Measurements from ENCODE around the gene CHST8.

Gene CHST8

DNA sequence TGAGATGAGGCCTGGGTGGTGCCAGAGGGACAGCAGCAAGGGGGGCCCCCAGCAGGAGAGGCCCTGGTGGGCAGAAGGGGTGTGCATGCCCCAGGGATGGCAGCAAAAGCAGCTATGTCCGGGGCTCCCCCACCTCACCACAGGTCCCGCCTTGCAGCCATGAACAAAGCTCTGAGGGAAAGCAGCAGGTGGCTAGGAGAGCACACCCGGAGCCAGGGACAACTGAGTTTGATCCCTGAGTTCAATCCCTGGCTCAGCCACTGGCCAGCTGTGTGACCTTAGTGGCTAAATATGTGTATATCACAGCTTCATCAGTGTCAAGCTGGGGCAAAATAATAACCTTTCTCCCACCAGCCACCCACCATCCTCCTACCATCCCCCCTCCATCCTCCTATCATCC lies 127.3 kb downstream of the CHST8 start:
- no peak for DNase-seq

DNA sequence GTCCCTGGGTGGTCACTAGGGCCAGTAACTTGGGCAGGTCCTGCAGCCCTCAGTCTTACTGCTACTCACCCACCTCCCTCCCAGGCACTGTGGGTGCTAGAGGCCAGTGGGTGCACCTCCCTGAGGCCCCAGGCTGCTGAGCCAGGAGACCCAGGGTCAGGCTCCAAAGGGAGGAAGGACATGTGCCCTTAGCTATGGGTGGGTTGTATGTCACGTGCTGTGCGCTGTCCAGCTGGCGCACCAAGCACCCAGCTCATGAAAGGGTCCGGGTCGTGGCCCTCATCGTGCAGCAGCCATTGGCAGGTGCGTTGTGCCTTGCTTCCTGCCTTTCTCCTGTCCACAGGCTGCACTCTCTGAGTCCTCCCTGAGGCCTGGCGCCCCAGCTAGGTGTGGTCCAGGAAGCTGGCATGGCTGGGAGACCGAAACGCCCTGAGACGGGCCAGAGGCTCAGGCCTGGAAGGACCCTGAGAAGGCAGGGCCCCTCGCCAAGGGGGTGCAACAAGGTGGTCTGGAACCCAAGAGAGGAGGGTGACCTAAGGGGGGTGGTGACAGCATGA lies 127.9 kb downstream of the CHST8 start:
- DNase-seq, result no peak

DNA sequence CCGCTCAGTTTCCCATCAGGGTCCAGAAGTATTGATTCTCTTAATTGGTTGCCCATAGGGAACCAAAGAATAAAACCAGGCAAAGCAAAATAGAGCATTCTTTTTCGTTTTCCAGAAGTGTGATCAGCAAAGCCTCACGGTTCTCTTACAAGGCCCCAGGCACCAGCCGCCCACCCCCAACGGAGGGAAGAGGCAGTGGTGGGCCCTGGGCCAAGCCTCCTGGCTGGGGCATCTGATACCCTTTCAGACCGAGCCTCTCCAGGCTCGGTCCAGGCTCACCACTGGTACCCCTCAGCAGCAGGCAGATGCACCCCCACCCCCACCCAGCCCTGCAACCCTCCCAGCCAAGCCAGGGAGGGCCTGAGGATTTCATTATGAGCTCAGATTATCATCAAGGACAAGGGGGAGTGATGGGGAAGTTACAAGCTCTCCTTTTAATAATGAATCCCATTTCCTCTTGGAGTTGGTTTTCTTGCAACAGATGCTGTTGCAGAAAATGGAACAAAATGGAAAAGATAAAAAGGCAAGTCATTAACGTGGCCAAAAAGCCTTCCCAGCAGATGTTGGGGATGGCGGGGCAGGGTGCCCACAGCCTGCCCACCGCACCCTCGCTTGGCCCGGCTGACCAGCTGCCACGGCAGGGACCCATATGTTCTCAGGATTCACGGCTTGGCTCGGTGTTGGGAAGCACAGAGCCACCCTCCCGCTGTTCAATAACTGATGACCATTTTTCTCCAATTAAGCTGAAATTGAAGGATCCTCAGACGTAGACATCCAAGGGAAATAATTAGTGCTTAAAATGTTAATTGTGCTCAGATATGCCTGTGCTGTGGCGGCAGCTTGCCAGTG lies 129.1 kb downstream of the CHST8 start:
- no peak for DNase-seq

DNA sequence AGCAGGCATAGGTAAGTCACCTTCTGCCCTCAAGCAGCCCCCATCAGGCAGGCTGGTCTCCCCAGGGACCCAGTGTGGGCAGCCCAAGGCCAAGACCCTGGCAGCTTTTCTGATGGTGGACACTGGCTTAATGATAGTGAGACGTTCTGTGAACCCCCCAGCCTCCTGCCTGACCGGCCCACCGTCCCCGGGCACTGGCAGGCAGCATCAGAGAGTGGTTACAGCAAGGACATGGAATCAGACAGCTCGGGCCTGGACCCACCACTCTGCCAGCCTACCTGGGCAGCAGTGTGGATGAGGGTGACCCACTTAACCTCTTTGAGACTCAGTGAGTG lies 129.7 kb downstream of the CHST8 start:
- DNase-seq, result no peak

DNA sequence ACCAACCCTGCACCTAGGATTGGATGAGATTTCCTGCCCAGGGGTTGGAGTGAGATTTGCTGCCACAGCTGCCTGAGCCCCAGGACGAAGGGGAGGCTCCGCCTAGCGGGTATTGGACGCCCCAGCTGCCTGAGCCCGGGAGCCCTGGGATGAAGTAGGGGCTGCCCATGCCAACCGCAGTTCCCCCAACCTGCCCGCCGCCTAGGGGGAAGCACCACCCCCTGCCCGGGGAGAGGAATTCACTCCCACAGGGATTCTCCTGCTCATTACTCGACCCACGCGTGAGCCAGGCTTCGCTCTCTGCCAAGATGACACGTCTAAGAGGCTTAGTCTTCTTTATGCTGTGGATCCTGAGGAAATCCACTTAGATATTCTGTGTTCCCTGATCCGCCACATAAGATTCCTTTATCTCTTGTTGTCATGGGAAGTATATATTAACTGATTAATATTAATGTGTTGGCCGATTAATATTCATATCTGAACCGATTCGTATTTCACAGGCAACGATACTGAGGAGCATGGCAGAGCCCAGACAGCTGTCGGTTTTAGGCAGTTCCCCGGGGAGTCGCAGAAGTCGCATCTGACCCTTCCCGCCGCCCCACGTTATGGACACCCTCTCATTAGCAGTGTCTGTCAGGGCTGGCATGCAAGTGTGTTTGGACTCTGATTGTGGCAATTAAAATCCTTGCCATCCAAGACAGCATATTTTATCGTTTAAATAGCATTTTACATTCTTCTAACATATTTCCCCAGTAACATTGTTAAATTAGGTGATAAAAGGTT lies 130.5 kb downstream of the CHST8 start:
- DNase-seq, result no peak

DNA sequence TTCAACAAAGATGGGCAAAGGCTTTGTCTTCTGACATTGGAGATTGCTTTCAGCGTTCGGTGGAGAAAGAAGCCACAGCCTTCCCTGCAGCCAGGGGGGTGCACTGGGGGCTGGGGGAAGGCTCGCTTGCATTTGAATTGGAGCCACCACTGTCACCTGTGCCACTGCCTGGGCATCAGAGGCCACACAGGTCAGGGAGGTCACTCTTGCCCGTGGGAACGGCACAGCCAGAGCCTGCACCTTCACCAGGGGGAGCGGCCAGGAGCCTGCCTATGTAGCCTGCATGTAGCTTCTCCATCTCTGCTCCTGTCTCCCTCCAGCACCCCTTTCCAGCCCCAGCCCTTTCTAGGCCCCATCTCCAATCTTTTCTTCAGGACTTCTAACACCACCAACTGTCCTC lies 131.2 kb downstream of the CHST8 start:
- DNase-seq, result no peak

- DNase-seq, result no peak
These were observed 132.6 kb downstream of the CHST8 start for GRCh38 chr19:33754361-33754760.

GRCh38 chr19:33755099-33756035 lies 133.6 kb downstream of the CHST8 start:
- no peak for DNase-seq

- no peak for DNase-seq
These were observed 134.4 kb downstream of the CHST8 start for GRCh38 chr19:33756177-33756576.

DNA sequence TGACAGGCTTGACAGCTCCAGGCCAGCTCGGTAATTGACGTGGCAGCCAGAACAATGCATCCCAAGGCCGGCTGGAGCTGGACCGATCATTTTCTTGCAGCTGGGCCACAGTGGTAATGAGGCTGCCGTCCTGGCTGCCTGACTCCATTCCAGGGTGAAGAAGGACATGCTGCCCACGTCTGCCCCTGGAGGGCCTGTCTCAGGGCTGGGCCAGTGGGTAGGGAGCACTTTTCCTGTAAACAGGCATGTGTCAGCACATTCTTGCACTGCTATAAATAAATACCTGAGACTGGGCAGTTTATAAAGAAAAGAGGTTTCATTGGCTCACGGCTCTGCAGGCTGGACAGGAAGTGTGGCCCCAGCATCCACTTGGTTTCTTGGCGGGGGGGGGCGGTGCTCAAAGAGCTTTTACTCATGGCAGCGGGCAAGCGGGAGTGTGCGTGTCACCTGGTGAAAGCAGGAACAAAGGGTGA lies 136.8 kb downstream of the CHST8 start:
- DNase-seq, result no peak

DNA sequence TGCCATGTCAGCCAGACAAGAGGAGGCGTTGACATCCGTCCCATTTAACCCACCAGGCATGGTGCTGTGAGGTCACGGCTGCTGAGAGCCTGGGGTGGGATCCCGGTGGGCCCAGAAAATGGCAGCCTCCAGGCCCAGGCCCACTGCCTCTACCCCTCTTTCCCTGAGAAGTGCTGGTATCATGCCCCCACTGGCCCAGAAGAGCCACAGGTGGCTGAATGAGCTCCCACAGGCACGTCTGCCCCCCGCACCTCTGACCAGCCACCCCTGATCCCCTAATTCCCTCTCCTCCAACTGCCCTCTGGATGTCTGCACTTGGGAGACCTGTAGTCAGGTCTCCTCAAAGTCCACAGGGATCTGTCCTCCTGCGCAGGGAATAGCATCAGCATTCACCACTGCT lies 137.6 kb downstream of the CHST8 start:
- DNase-seq, result no peak

- peak; percentile 97 for DNase-seq
These were observed 142.0 kb downstream of the CHST8 start for GRCh38 chr19:33763633-33764371.

DNA sequence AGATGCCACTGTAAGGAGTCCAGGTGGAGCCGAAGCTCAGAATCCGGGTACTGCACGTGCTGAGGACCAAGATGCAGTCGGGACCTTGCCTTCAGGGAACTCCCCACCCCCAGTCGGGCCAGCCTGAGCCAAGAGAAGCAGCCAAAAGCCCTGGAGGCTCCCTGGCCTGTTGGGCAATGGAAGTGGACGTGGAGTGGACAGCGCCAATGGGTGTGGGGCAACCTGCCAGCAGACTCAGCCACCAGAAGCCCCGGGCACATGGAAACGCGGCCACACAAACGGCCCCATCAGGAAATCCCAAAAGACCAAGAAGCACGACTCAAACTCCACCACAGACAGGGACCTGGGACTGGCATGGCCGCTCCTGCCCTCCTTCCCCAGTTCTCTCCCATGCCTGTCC lies 144.9 kb downstream of the CHST8 start:
- DNase-seq, result no peak

- DNase-seq, result no peak
These were observed 146.2 kb downstream of the CHST8 start for GRCh38 chr19:33767898-33768413.

- no peak for DNase-seq
These were observed 147.5 kb downstream of the CHST8 start for GRCh38 chr19:33769208-33769607.

DNA sequence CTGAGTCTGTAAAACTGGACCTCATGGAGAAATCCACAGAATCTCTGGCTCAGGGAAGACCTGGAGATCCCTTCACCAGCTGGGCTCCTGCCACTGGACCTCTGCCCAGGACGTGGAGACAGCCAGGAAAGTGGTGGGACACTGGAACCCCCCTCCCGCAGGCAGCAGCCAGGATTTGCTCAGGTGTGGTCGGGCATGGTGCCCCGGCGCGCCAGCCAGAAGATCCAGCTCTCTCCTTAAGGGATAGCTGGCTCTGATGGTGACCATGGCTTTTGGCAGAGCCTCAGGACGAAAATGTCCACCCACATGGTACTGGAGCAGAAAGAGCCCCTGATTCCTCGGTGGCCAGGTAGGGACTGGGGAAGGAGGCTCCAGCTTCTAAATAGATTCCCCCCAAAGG lies 148.4 kb downstream of the CHST8 start:
- no peak for DNase-seq

DNA sequence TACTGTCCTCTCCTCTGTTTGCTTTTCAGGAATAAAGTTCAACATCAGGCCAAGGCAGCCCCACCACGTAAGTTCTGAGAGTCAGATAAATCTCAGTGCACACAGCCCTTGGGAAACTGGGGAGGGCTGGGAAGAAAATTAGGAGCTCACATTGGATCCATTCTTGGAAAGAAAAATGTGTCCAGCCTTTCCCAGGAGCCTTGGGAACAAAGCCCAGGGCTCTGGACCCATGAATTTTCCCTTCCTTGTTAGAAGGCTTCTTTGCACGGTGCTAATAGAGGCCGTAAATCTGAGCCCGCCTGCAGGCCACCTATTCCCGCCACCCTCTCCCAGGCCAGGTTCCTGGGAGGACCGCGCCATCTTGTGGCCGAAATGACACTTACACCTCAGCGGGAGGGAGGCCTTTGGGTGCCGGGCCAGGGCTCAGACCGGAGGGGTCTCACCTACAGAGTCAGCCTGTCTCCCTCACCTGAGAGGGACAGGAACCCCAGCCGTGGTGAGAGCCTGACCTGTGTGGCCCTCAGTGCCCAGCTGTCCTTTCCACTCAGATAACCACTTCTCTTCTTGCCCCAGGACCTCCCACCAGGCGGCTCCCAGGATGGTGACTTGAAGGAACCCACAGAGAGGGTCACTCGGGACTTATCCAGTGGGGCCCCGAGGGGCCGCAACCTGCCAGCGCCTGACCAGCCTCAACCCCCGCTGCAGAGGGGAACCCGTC lies 149.8 kb downstream of the CHST8 start:
- DNase-seq, result peak; percentile 71

DNA sequence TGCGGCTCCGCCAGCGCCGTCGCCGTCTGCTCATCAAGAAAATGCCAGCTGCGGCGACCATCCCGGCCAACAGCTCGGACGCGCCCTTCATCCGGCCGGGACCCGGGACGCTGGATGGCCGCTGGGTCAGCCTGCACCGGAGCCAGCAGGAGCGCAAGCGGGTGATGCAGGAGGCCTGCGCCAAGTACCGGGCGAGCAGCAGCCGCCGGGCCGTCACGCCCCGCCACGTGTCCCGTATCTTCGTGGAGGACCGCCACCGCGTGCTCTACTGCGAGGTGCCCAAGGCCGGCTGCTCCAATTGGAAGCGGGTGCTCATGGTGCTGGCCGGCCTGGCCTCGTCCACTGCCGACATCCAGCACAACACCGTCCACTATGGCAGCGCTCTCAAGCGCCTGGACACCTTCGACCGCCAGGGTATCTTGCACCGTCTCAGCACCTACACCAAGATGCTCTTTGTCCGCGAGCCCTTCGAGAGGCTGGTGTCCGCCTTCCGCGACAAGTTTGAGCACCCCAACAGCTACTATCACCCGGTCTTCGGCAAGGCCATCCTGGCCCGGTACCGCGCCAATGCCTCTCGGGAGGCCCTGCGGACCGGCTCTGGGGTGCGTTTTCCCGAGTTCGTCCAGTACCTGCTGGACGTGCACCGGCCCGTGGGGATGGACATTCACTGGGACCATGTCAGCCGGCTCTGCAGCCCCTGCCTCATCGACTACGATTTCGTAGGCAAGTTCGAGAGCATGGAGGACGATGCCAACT lies 150.5 kb downstream of the CHST8 start:
- no peak for DNase-seq

DNA sequence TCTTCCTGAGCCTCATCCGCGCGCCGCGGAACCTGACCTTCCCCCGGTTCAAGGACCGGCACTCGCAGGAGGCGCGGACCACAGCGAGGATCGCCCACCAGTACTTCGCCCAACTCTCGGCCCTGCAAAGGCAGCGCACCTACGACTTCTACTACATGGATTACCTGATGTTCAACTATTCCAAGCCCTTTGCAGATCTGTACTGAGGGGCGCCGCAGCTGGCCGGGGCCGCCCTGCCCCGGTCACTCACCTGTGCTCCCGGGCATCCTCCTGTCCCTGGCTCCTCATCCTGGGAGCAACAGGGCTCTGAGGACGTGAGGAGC lies 151.1 kb downstream of the CHST8 start:
- no peak for DNase-seq

All from NCI-H526 treated with DMSO at 0.1 percent for 48 hours (cell line).